SK-N-SH (cell line): ENCODE measurements around the gene TXNDC8. TPM values are rescaled to one million over a fixed set of nuclear protein-coding genes. Genes with fewer than 3 reads are reported as not detected.

Experiments used
- CTCF ChIA-PET: fragments of 300-600, 350-600 bp; formaldehyde crosslinking; extraction: SDS; loops from one replicate; lab custom pipeline; 2021; lab: Yijun Ruan, JAX
- POLR2A ChIA-PET: fragments of 350-600 bp; sonication (Branson Sonifier 250); formaldehyde crosslinking; extraction: SDS; loops from one replicate; lab custom pipeline; 2020; ENCODE audit warnings: antibody characterized with exemption, inconsistent platforms; lab: Yijun Ruan, JAX
- DNase-seq: peaks from one replicate; pipeline ENCODE4 v3.0.0; 2012
- H2AFZ ChIP-seq: fragments of 200-600 bp; sonication (generic); 2 replicates; pipeline ENCODE4 v1.8.1; 2016; ENCODE audit warnings: antibody characterized with exemption, mild to moderate bottlenecking, low read depth
- H3F3A ChIP-seq: fragments of 200-600 bp; sonication (generic); replicated peaks from 2 replicates; pipeline ENCODE3; 2016; ENCODE audit warnings: antibody characterized with exemption, mild to moderate bottlenecking; ENCODE audit not compliant: insufficient read depth
- H3K27ac ChIP-seq, 2 experiments: fragments of 200-500 bp in 1 of 2; fragments of 200-600 bp in 1 of 2; sonication (Bioruptor generic) in 1 of 2; sonication (generic), shearing (Covaris generic) in 1 of 2; 2 replicates each; pipeline versions ENCODE4 v1.5.1 to v1.6.1; 2014 to 2016; ENCODE audit warnings: low read depth in 2 of 2, inconsistent platforms in 1 of 2, low read length in 1 of 2, mild to moderate bottlenecking in 1 of 2, mixed read lengths in 1 of 2
- H3K27me3 ChIP-seq: fragments of 200-600 bp; sonication (generic), shearing (Covaris generic); 2 replicates; pipeline ENCODE4 v1.6.1; 2016; ENCODE audit warnings: mixed run types; ENCODE audit not compliant: insufficient read depth
- H3K36me3 ChIP-seq, 2 experiments: fragments of 200-500 bp in 1 of 2; fragments of 200-600 bp in 1 of 2; sonication (Bioruptor generic) in 1 of 2; sonication (generic) in 1 of 2; replicated peaks in 1 of 2; 2 replicates each; pipeline versions ENCODE3 to v1.5.1; 2014 to 2016; ENCODE audit warnings: low read length in 1 of 2, mild to moderate bottlenecking in 1 of 2; ENCODE audit not compliant: insufficient read depth in 2 of 2, control insufficient read depth in 1 of 2
- H3K4me1 ChIP-seq, 2 experiments: fragments of 200-500 bp in 1 of 2; fragments of 200-600 bp in 1 of 2; sonication (Bioruptor generic) in 1 of 2; sonication (generic), shearing (Covaris generic) in 1 of 2; 2 replicates each; pipeline versions ENCODE4 v1.5.1 to v1.6.1; 2014 to 2016; ENCODE audit warnings: low read depth in 1 of 2, low read length in 1 of 2, mixed run types in 1 of 2; ENCODE audit not compliant: insufficient read depth in 2 of 2, control insufficient read depth in 1 of 2
- H3K4me2 ChIP-seq: fragments of 200-600 bp; sonication (generic), shearing (Covaris generic); 2 replicates; pipeline ENCODE4 v1.6.1; 2017; ENCODE audit warnings: mixed run types
- H3K4me3 ChIP-seq, 2 experiments: fragments of 200-500 bp in 1 of 2; fragments of 200-600 bp in 1 of 2; sonication (Bioruptor generic) in 1 of 2; sonication (generic), shearing (Covaris generic) in 1 of 2; 2 replicates each; pipeline versions ENCODE4 v1.5.1 to v1.8.1; 2014 to 2016; ENCODE audit warnings: low read depth in 2 of 2, inconsistent platforms in 1 of 2, low read length in 1 of 2, mild to moderate bottlenecking in 1 of 2, mixed read lengths in 1 of 2, moderate library complexity in 1 of 2
- H3K79me2 ChIP-seq: fragments of 200-600 bp; sonication (generic); 2 replicates; pipeline ENCODE4 v1.8.1; 2017; ENCODE audit warnings: mild to moderate bottlenecking; ENCODE audit not compliant: insufficient read depth
- H3K9ac ChIP-seq: fragments of 200-600 bp; sonication (generic); 2 replicates; pipeline ENCODE4 v1.6.1; 2017; ENCODE audit warnings: mixed run types
- H3K9me2 ChIP-seq: fragments of 200-600 bp; sonication (generic); 2 replicates; pipeline ENCODE4 v1.6.1; 2017; ENCODE audit warnings: mixed run types
- H3K9me3 ChIP-seq: fragments of 200-600 bp; sonication (generic); 2 replicates; pipeline ENCODE4 v1.6.1; 2017; ENCODE audit warnings: mixed run types, mild to moderate bottlenecking, moderate library complexity
- H4K20me1 ChIP-seq: fragments of 200-600 bp; sonication (generic); 2 replicates; pipeline ENCODE4 v1.6.1; 2017; ENCODE audit warnings: mild to moderate bottlenecking, mixed run types; ENCODE audit not compliant: insufficient read depth
- CTCF ChIP-seq: fragments of 200-600 bp; sonication (generic); IDR thresholded peaks from 2 replicates; pipeline ENCODE4 v1.6.1; 2017; ENCODE audit warnings: antibody characterized with exemption, mild to moderate bottlenecking, moderate library complexity
- EP300 ChIP-seq, 2 experiments: IDR thresholded peaks; 2 replicates each; pipeline versions ENCODE4 v1.4.0 to v1.6.1; 2012; ENCODE audit warnings: borderline replicate concordance in 1 of 2, low read depth in 1 of 2, low read length in 1 of 2
- EZH2phosphoT487 ChIP-seq: fragments of 200-600 bp; sonication (generic); IDR thresholded peaks from 2 replicates; pipeline ENCODE4 v1.6.1; 2017; ENCODE audit warnings: low read depth, mixed run types, mild to moderate bottlenecking, antibody characterized with exemption, moderate library complexity, borderline replicate concordance
- GABPA ChIP-seq: IDR thresholded peaks from 2 replicates; pipeline ENCODE4 v1.4.0; 2012; ENCODE audit warnings: low read depth, mild to moderate bottlenecking
- JUND ChIP-seq: IDR thresholded peaks from 2 replicates; pipeline ENCODE4 v1.4.0; 2012
- MEF2A ChIP-seq: IDR thresholded peaks from 2 replicates; pipeline ENCODE4 v1.4.0; 2012; ENCODE audit warnings: low read depth, borderline replicate concordance
- MXI1 ChIP-seq: IDR thresholded peaks from 2 replicates; pipeline ENCODE4 v1.6.1; 2012; ENCODE audit warnings: mild to moderate bottlenecking, low read depth, low read length, improper control_type of control experiment
- PBX3 ChIP-seq: IDR thresholded peaks from 2 replicates; pipeline ENCODE4; 2012
- RAD21 ChIP-seq: IDR thresholded peaks from 2 replicates; pipeline ENCODE4 v1.6.1; 2012; ENCODE audit warnings: mild to moderate bottlenecking, low read length
- SMC3 ChIP-seq: IDR thresholded peaks from 2 replicates; pipeline ENCODE4 v1.6.1; 2012; ENCODE audit warnings: low read depth, low read length, improper control_type of control experiment
- ZBTB33 ChIP-seq: IDR thresholded peaks from 2 replicates; pipeline ENCODE4 v1.4.0; 2012; ENCODE audit warnings: low read depth, borderline replicate concordance
- WGBS: methylation state at CpG from one replicate; pipeline ENCODE4 v1.1.6; 2017; ENCODE audit warnings: low lambda C conversion rate; 5-methylcytosine and 5-hydroxymethylcytosine counted together
- polyA plus RNA-seq, 3 experiments: library from polyadenylated mRNA; depleted of rRNA; stranded (reverse); fragments of >200 nt; gene quantifications; 2 replicates each; pipeline ENCODE4 v1.2.3, GENCODE V29; 2012
- TF ChIP-seq, protein P1 (sequence below): IDR thresholded peaks from 2 replicates; pipeline ENCODE4 v1.4.0; 2012; ENCODE audit warnings: low read depth
- TF ChIP-seq, protein P2 (sequence below): IDR thresholded peaks from 2 replicates; pipeline ENCODE4 v1.6.1; 2012; ENCODE audit warnings: mild to moderate bottlenecking, low read depth, low read length, moderate library complexity

The TXNDC8 gene
- polyA plus RNA-seq, 1 of the 3 experiments (the other 2 are of a cell fraction) = not detected

DNA sequence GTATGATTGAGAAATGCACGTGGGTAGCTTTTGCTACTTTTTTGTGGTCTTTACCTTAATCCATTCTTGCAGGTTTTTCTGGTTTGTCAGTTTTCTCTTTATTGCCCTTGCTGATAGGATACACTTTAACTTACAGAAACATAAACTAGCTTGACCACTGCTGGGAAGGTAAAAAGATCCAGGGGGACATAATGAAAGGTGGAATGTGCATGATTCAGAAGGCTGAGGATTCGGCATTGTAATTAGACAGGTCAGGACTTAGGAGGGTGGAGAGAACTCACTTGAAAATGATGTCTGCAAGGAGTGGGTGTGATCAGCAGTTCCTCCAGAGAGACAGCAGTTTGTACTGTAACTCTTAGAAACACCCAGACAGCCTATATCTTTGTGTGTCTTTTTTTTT is 19.8 kb upstream of the TXNDC8 start:
- ChIA-PET POLR2A (no interaction called here), CTCF (no interaction called here)
- Histone ChIP-seq H3K9ac (no peak overlapping the region), H3K36me3 (no peaks in the 10 kb centered on the region), H3K79me2 (no peaks in the 10 kb centered on the region), H3K9me3 (no peaks in the 10 kb centered on the region), H3F3A (no peaks in the 10 kb centered on the region), H3K4me1 (no peaks in the 10 kb centered on the region), H3K4me3 (no peak overlapping the region), H3K27me3 (no peaks in the 10 kb centered on the region), H2AFZ (no peak overlapping the region), H3K4me2 (no peak overlapping the region), H4K20me1 (no peaks in the 10 kb centered on the region), H3K9me2 (no peaks in the 10 kb centered on the region), H3K27ac (no peak overlapping the region)
- 46% methylated on average over 2 of the region's 2 CpGs for WGBS
- no peak for DNase-seq
- TF ChIP-seq CTCF = no peak

- no peak for DNase-seq
- no peaks in the 10 kb centered on the region for H3K4me1 ChIP-seq
- no peak overlapping the region for H3K4me3 ChIP-seq
- no peaks in the 10 kb centered on the region for H3K27me3 ChIP-seq
- ChIA-PET POLR2A (no interaction called here), CTCF (no interaction called here)
- no peak overlapping the region for H2AFZ ChIP-seq
- H3K4me2 ChIP-seq = no peak overlapping the region
- no peak overlapping the region for H3K27ac ChIP-seq
- no peak overlapping the region for H3K9ac ChIP-seq
- no peaks in the 10 kb centered on the region for H3K9me2 ChIP-seq
- H4K20me1 ChIP-seq = no peaks in the 10 kb centered on the region
- 50% methylated on average over 4 of the region's 4 CpGs for WGBS
- no peaks in the 10 kb centered on the region for H3K36me3 ChIP-seq
- no peak for TF ChIP-seq EP300 (IDR thresholded peaks at IDR 0.05; ENCODE audit: borderline replicate concordance in 1 of 2, low read depth in 1 of 2, low read length in 1 of 2)
- TF ChIP-seq, protein P1, sequence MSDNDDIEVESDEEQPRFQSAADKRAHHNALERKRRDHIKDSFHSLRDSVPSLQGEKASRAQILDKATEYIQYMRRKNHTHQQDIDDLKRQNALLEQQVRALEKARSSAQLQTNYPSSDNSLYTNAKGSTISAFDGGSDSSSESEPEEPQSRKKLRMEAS = no peak
- TF ChIP-seq EZH2phosphoT487 = no peak
- TF ChIP-seq PBX3 = no peak
- no peak for TF ChIP-seq GABPA
- TF ChIP-seq, protein P2, sequence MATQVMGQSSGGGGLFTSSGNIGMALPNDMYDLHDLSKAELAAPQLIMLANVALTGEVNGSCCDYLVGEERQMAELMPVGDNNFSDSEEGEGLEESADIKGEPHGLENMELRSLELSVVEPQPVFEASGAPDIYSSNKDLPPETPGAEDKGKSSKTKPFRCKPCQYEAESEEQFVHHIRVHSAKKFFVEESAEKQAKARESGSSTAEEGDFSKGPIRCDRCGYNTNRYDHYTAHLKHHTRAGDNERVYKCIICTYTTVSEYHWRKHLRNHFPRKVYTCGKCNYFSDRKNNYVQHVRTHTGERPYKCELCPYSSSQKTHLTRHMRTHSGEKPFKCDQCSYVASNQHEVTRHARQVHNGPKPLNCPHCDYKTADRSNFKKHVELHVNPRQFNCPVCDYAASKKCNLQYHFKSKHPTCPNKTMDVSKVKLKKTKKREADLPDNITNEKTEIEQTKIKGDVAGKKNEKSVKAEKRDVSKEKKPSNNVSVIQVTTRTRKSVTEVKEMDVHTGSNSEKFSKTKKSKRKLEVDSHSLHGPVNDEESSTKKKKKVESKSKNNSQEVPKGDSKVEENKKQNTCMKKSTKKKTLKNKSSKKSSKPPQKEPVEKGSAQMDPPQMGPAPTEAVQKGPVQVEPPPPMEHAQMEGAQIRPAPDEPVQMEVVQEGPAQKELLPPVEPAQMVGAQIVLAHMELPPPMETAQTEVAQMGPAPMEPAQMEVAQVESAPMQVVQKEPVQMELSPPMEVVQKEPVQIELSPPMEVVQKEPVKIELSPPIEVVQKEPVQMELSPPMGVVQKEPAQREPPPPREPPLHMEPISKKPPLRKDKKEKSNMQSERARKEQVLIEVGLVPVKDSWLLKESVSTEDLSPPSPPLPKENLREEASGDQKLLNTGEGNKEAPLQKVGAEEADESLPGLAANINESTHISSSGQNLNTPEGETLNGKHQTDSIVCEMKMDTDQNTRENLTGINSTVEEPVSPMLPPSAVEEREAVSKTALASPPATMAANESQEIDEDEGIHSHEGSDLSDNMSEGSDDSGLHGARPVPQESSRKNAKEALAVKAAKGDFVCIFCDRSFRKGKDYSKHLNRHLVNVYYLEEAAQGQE = no peak
- no peak for TF ChIP-seq MXI1
- no peak for TF ChIP-seq SMC3
- no peak for TF ChIP-seq RAD21
- TF ChIP-seq JUND = no peak
- TF ChIP-seq MEF2A = no peak
- no peak for TF ChIP-seq ZBTB33
- no peaks in the 10 kb centered on the region for H3K79me2 ChIP-seq
- no peaks in the 10 kb centered on the region for H3F3A ChIP-seq
- H3K9me3 ChIP-seq = no peaks in the 10 kb centered on the region
Measured at GRCh38 chr9:110356639-110357395, 19.2 kb upstream of the TXNDC8 start.
